ENCODE measurements around the gene NOL4L.

NOL4L gene

GRCh38 chr20:32563311-32564272 lies 21.5 kb downstream of the NOL4L start:
- DNase-seq (ENCODE audit: low read depth in 4 of 4, low spot score in 1 of 4), result no peak

- DNase-seq (ENCODE audit: low read depth in 4 of 4, low spot score in 1 of 4), result no peak
These were observed 22.6 kb downstream of the NOL4L start for GRCh38 chr20:32562495-32562911.

GRCh38 chr20:32560989-32561830 lies 23.9 kb downstream of the NOL4L start:
- DNase-seq (ENCODE audit: low read depth in 4 of 4, low spot score in 1 of 4), result no peak

- no peak for DNase-seq (ENCODE audit: low read depth in 4 of 4, low spot score in 1 of 4)
These were observed 24.6 kb downstream of the NOL4L start for GRCh38 chr20:32560482-32560988.

- DNase-seq (ENCODE audit: low read depth in 4 of 4, low spot score in 1 of 4), result no peak
These were observed 25.3 kb downstream of the NOL4L start for GRCh38 chr20:32559753-32560380.

- DNase-seq (ENCODE audit: low read depth in 4 of 4, low spot score in 1 of 4), result no peak
These were observed 25.9 kb downstream of the NOL4L start for GRCh38 chr20:32559205-32559752.

GRCh38 chr20:32558526-32558925 lies 26.6 kb downstream of the NOL4L start:
- no peak for DNase-seq (ENCODE audit: low read depth in 4 of 4, low spot score in 1 of 4)

- no peak for DNase-seq (ENCODE audit: low read depth in 4 of 4, low spot score in 1 of 4)
These were observed 27.8 kb downstream of the NOL4L start for GRCh38 chr20:32557319-32557718.

- no peak for DNase-seq (ENCODE audit: low read depth in 4 of 4, low spot score in 1 of 4)
These were observed 28.6 kb downstream of the NOL4L start for GRCh38 chr20:32556312-32557184.

- no peak for DNase-seq (ENCODE audit: low read depth in 4 of 4, low spot score in 1 of 4)
These were observed 29.5 kb downstream of the NOL4L start for GRCh38 chr20:32555584-32555983.

- DNase-seq (ENCODE audit: low read depth in 4 of 4, low spot score in 1 of 4), result no peak
These were observed 30.2 kb downstream of the NOL4L start for GRCh38 chr20:32554965-32555289.

- DNase-seq (ENCODE audit: low read depth in 4 of 4, low spot score in 1 of 4), result no peak
These were observed 31.5 kb downstream of the NOL4L start for GRCh38 chr20:32553618-32554017.

GRCh38 chr20:32551693-32552092 lies 33.4 kb downstream of the NOL4L start:
- DNase-seq (ENCODE audit: low read depth in 4 of 4, low spot score in 1 of 4), result no peak

- DNase-seq (ENCODE audit: low read depth in 4 of 4, low spot score in 1 of 4), result no peak
These were observed 35.3 kb downstream of the NOL4L start for GRCh38 chr20:32549842-32550241.

- no peak for DNase-seq (ENCODE audit: low read depth in 4 of 4, low spot score in 1 of 4)
These were observed 37.4 kb downstream of the NOL4L start for GRCh38 chr20:32547753-32548034.

GRCh38 chr20:32546918-32547752 lies 38.0 kb downstream of the NOL4L start:
- DNase-seq (ENCODE audit: low read depth in 4 of 4, low spot score in 1 of 4), result no peak

GRCh38 chr20:32544893-32545840 lies 40.0 kb downstream of the NOL4L start:
- DNase-seq (ENCODE audit: low read depth in 4 of 4, low spot score in 1 of 4), result no peak

- no peak for DNase-seq (ENCODE audit: low read depth in 4 of 4, low spot score in 1 of 4)
These were observed 40.8 kb downstream of the NOL4L start for GRCh38 chr20:32544260-32544722.
